H9 (cell line): ENCODE results near the gene INSC. TPM values are rescaled to one million over a fixed set of nuclear protein-coding genes. Genes with fewer than 3 reads are reported as not detected.

Experiments
- DNase-seq: peaks from one replicate; pipeline ENCODE4 v3.0.0-alpha.2; 2017
- H2AFZ ChIP-seq: one replicate; pipeline ENCODE4 v1.6.1; 2013; ENCODE audit warnings: mild to moderate bottlenecking, low read length, control low read depth, moderate library complexity
- H2AK5ac ChIP-seq: 2 replicates; pipeline ENCODE4 v1.6.1; 2013; ENCODE audit warnings: low read length, control low read depth, mixed read lengths; ENCODE audit not compliant: insufficient read length
- H2BK120ac ChIP-seq: one replicate; pipeline ENCODE4 v1.6.1; 2013; ENCODE audit warnings: low read depth, mild to moderate bottlenecking, low read length, control low read depth, inconsistent platforms; ENCODE audit not compliant: poor library complexity, severe bottlenecking
- H2BK12ac ChIP-seq: 2 replicates; pipeline ENCODE4 v1.6.1; 2013; ENCODE audit warnings: low read length, control low read depth, mixed read lengths, low read depth; ENCODE audit not compliant: insufficient read length
- H2BK15ac ChIP-seq: 2 replicates; pipeline ENCODE4 v1.6.1; 2013; ENCODE audit warnings: low read depth, low read length, control low read depth
- H2BK20ac ChIP-seq: one replicate; pipeline ENCODE4 v1.6.1; 2013; ENCODE audit warnings: low read depth, mild to moderate bottlenecking, low read length, control low read depth, inconsistent platforms; ENCODE audit not compliant: poor library complexity, severe bottlenecking
- H2BK5ac ChIP-seq: 2 replicates; pipeline ENCODE4 v1.6.1; 2013; ENCODE audit warnings: low read length, control low read depth, mixed read lengths; ENCODE audit not compliant: insufficient read length
- H3K14ac ChIP-seq: 2 replicates; pipeline ENCODE4 v1.6.1; 2013; ENCODE audit warnings: low read length, control low read depth; ENCODE audit not compliant: insufficient read depth
- H3K18ac ChIP-seq: 2 replicates; pipeline ENCODE4 v1.6.1; 2013; ENCODE audit warnings: low read depth, mild to moderate bottlenecking, mixed read lengths, low read length, control low read depth; ENCODE audit not compliant: insufficient read length
- H3K23ac ChIP-seq: 2 replicates; pipeline ENCODE4 v1.6.1; 2013; ENCODE audit warnings: low read length, control low read depth, mixed read lengths, low read depth; ENCODE audit not compliant: insufficient read length
- H3K23me2 ChIP-seq: 2 replicates; pipeline ENCODE4 v1.6.1; 2013; ENCODE audit warnings: low read depth, mild to moderate bottlenecking, mixed read lengths, low read length, control low read depth; ENCODE audit not compliant: insufficient read length, poor library complexity, severe bottlenecking
- H3K27ac ChIP-seq: 2 replicates; pipeline ENCODE4 v1.5.1; 2013; ENCODE audit warnings: low read length, control low read depth, mixed read lengths, low read depth; ENCODE audit not compliant: insufficient read length
- H3K27me3 ChIP-seq: 2 replicates; pipeline ENCODE4 v1.6.1; 2013; ENCODE audit warnings: low read length, control low read depth, inconsistent platforms; ENCODE audit not compliant: insufficient read depth
- H3K4ac ChIP-seq: 2 replicates; pipeline ENCODE4 v1.6.1; 2013; ENCODE audit warnings: low read depth, mild to moderate bottlenecking, control low read depth, inconsistent platforms, low read length, moderate library complexity
- H3K4me1 ChIP-seq: 2 replicates; pipeline ENCODE4 v1.6.1; 2013; ENCODE audit warnings: low read length, control low read depth, inconsistent platforms; ENCODE audit not compliant: insufficient read depth
- H3K4me2 ChIP-seq: 2 replicates; pipeline ENCODE4 v1.6.1; 2013; ENCODE audit warnings: low read length, control low read depth, mixed read lengths; ENCODE audit not compliant: insufficient read length, insufficient read depth
- H3K56ac ChIP-seq: 2 replicates; pipeline ENCODE4 v1.6.1; 2013; ENCODE audit warnings: low read depth, mild to moderate bottlenecking, mixed read lengths, low read length, control low read depth; ENCODE audit not compliant: insufficient read length
- H3K79me1 ChIP-seq: 2 replicates; pipeline ENCODE4 v1.6.1; 2013; ENCODE audit warnings: low read depth, mild to moderate bottlenecking, moderate library complexity, low read length, control low read depth, inconsistent platforms; ENCODE audit not compliant: insufficient read depth, poor library complexity, severe bottlenecking
- H3K79me2 ChIP-seq: 2 replicates; pipeline ENCODE4 v1.6.1; 2013; ENCODE audit warnings: low read length, control low read depth, inconsistent platforms; ENCODE audit not compliant: insufficient read depth
- H3K9ac ChIP-seq: 2 replicates; pipeline ENCODE4 v1.6.1; 2013; ENCODE audit warnings: low read length, control low read depth, mixed read lengths; ENCODE audit not compliant: insufficient read length; ENCODE audit errors: extremely low read depth
- H3K9me3 ChIP-seq: one replicate; pipeline ENCODE4 v1.6.1; 2013; ENCODE audit warnings: low read depth, low read length, inconsistent platforms; ENCODE audit not compliant: control insufficient read depth
- H3T11ph ChIP-seq: one replicate; pipeline ENCODE4 v1.6.1; 2013; ENCODE audit warnings: mild to moderate bottlenecking, low read length, control low read depth, inconsistent platforms
- H4K20me1 ChIP-seq: one replicate; pipeline ENCODE4 v1.6.1; 2013; ENCODE audit not compliant: control insufficient read depth, insufficient read length, insufficient read depth
- H4K5ac ChIP-seq: 2 replicates; pipeline ENCODE4 v1.6.1; 2013; ENCODE audit warnings: low read depth, mild to moderate bottlenecking, mixed read lengths, low read length, control low read depth; ENCODE audit not compliant: insufficient read length
- H4K8ac ChIP-seq: replicated peaks from 2 replicates; pipeline ENCODE4 v1.6.1; 2013; ENCODE audit warnings: low read length, control low read depth, mixed read lengths, low read depth; ENCODE audit not compliant: insufficient read length
- H4K91ac ChIP-seq: 2 replicates; pipeline ENCODE4 v1.6.1; 2013; ENCODE audit warnings: low read depth, mild to moderate bottlenecking, moderate library complexity, mixed read lengths, low read length, control low read depth; ENCODE audit not compliant: insufficient read length
- H3K27ac Mint-ChIP-seq, 3 experiments: 2 replicates in 2 of 3; 3 replicates in 1 of 3; pipeline ENCODE4 v1.8.0; 2020 to 2021; ENCODE audit warnings: mixed read lengths in 3 of 3, mild to moderate bottlenecking in 1 of 3, moderate library complexity in 1 of 3
- H3K27me3 Mint-ChIP-seq: 2 replicates; pipeline ENCODE4 v1.8.0; 2021; ENCODE audit warnings: low read depth, mild to moderate bottlenecking, moderate library complexity, mixed read lengths
- H3K36me3 Mint-ChIP-seq, 3 experiments: 2 replicates in 2 of 3; 3 replicates in 1 of 3; pipeline ENCODE4 v1.8.0; 2020 to 2021; ENCODE audit warnings: low read depth in 3 of 3, mixed read lengths in 3 of 3; ENCODE audit not compliant: insufficient read depth in 1 of 3
- H3K4me1 Mint-ChIP-seq, 2 experiments: 2 replicates each; pipeline ENCODE4 v1.8.0; 2020; ENCODE audit warnings: mixed read lengths in 2 of 2
- H3K4me3 Mint-ChIP-seq, 2 experiments: 2 replicates in 1 of 2; 3 replicates in 1 of 2; pipeline ENCODE4 v1.8.0; 2020 to 2021; ENCODE audit warnings: mild to moderate bottlenecking in 2 of 2, mixed read lengths in 2 of 2, moderate library complexity in 1 of 2
- H3K9me3 Mint-ChIP-seq, 2 experiments: 2 replicates in 1 of 2; 3 replicates in 1 of 2; pipeline ENCODE4 v1.8.0; 2020; ENCODE audit warnings: mild to moderate bottlenecking in 2 of 2, mixed read lengths in 2 of 2, moderate library complexity in 1 of 2
- WGBS: extraction: QIAGEN DNeasy Blood & Tissue Kit; methylation state at CpG from one replicate; pipeline ENCODE4 v1.1.7; 2013; ENCODE audit warnings: missing lambda C conversion rate, low lambda C conversion rate, mixed read lengths; ENCODE audit not compliant: insufficient read length; ENCODE audit errors: extremely low coverage; 5-methylcytosine and 5-hydroxymethylcytosine counted together
- total RNA-seq: library from RNA; stranded (reverse); gene quantifications from 2 replicates; pipeline ENCODE4 v1.2.1, GENCODE V29; 2021
- TF ChIP-seq, protein P1 (sequence below): fragments of 200-600 bp; sonication (generic); conservative IDR thresholded peaks from 3 replicates; pipeline ENCODE4 v1.8.0; 2021; ENCODE audit warnings: antibody characterized with exemption, mild to moderate bottlenecking

INSC gene
- total RNA-seq, 1 experiment from 2014 or later, result not detected

GRCh38 chr11:15141381-15141780 is 26.7 kb downstream of the INSC start:
- no peak overlapping the region for H2BK20ac ChIP-seq
- no peak overlapping the region for H3K4me3 Mint-ChIP-seq
- no peaks in the 10 kb centered on the region for H3K23me2 ChIP-seq
- TF ChIP-seq, protein P1, sequence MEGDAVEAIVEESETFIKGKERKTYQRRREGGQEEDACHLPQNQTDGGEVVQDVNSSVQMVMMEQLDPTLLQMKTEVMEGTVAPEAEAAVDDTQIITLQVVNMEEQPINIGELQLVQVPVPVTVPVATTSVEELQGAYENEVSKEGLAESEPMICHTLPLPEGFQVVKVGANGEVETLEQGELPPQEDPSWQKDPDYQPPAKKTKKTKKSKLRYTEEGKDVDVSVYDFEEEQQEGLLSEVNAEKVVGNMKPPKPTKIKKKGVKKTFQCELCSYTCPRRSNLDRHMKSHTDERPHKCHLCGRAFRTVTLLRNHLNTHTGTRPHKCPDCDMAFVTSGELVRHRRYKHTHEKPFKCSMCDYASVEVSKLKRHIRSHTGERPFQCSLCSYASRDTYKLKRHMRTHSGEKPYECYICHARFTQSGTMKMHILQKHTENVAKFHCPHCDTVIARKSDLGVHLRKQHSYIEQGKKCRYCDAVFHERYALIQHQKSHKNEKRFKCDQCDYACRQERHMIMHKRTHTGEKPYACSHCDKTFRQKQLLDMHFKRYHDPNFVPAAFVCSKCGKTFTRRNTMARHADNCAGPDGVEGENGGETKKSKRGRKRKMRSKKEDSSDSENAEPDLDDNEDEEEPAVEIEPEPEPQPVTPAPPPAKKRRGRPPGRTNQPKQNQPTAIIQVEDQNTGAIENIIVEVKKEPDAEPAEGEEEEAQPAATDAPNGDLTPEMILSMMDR, result no peak
- H3K14ac ChIP-seq, result no peak overlapping the region
- no peak for DNase-seq
- H2AK5ac ChIP-seq, result no peak overlapping the region
- no peaks in the 10 kb centered on the region for H3K27me3 ChIP-seq
- no peak overlapping the region for H2BK5ac ChIP-seq
- no peak overlapping the region for H2BK12ac ChIP-seq
- H3K4ac ChIP-seq, result no peak overlapping the region
- no peak overlapping the region for H3K27ac ChIP-seq
- no peaks in the 10 kb centered on the region for H3K36me3 Mint-ChIP-seq
- WGBS, result no CpG with 5 or more reads among the region's 3 CpGs
- no peaks in the 10 kb centered on the region for H3K27me3 Mint-ChIP-seq
- no peak overlapping the region for H3K23ac ChIP-seq
- H2BK120ac ChIP-seq, result no peak overlapping the region
- H2AFZ ChIP-seq, result no peak overlapping the region
- no peak overlapping the region for H3K9ac ChIP-seq
- H3K4me1 ChIP-seq, result 0 out of 2 replicates have a peak, but pooled peaks cover 3% of the 10 kb centered on the region
- no peaks in the 10 kb centered on the region for H3K79me2 ChIP-seq
- no peak overlapping the region for H3K4me2 ChIP-seq
- no peaks in the 10 kb centered on the region for H4K20me1 ChIP-seq
- no peak overlapping the region for H4K8ac ChIP-seq
- H3K9me3 ChIP-seq, result no peaks in the 10 kb centered on the region
- H3K56ac ChIP-seq, result no peak overlapping the region
- H3K79me1 ChIP-seq, result no peaks in the 10 kb centered on the region
- no peak overlapping the region for H3K27ac Mint-ChIP-seq
- H3K18ac ChIP-seq, result no peak overlapping the region
- H3K4me1 Mint-ChIP-seq, result peaks cover 3 to 4% of the 10 kb centered on the region in 2 experiments; a peak in 3 of 4 replicates
- H3K9me3 Mint-ChIP-seq, result no peaks in the 10 kb centered on the region
- no peak overlapping the region for H3T11ph ChIP-seq
- no peak overlapping the region for H2BK15ac ChIP-seq
- no peak overlapping the region for H4K5ac ChIP-seq
- no peak overlapping the region for H4K91ac ChIP-seq
